GM12872 (cell line): Measurements from ENCODE around the gene CCDC178.

Experiments used
- CTCF ChIP-seq: IDR thresholded peaks from 3 replicates; pipeline ENCODE4 v1.5.1; 2011; ENCODE audit warnings: low read depth, mild to moderate bottlenecking, low read length, moderate library complexity; ENCODE audit not compliant: insufficient read depth

Gene CCDC178

GRCh38 chr18:33460681-33461080 is 20.2 kb upstream of the CCDC178 start:
- no peak for TF ChIP-seq CTCF

GRCh38 chr18:33459612-33460011 is 19.1 kb upstream of the CCDC178 start:
- no peak for TF ChIP-seq CTCF

GRCh38 chr18:33446604-33447003 is 6.1 kb upstream of the CCDC178 start:
- no peak for TF ChIP-seq CTCF

- no peak for TF ChIP-seq CTCF
Measured at GRCh38 chr18:33444709-33445108, 4.2 kb upstream of the CCDC178 start.

- TF ChIP-seq CTCF, result no peak
Measured at GRCh38 chr18:33432857-33433256, 7.7 kb downstream of the CCDC178 start.

GRCh38 chr18:33427549-33427948 is 13.0 kb downstream of the CCDC178 start:
- no peak for TF ChIP-seq CTCF

- TF ChIP-seq CTCF, result no peak
Measured at GRCh38 chr18:33424266-33424946, 16.1 kb downstream of the CCDC178 start.
